Cardiac muscle cell (in vitro differentiated cells and primary cell): ENCODE results near the gene OSCP1. TPM values are rescaled to one million over a fixed set of nuclear protein-coding genes. Genes with fewer than 3 reads are reported as not detected.
"Not testable (repeated sequence)": the region's sequence is repeated elsewhere in the genome, so short reads cannot be mapped to it uniquely, and the experiment has no call there.

Source experiments
- DNase-seq, 2 donors: peaks; one replicate each; pipeline versions ENCODE4 v3.0.0 to v3.0.0-alpha.2; 2010 to 2017; ENCODE audit warnings: low read depth in 1 of 2, low spot score in 1 of 2
- H3K27ac ChIP-seq: fragments of 200-600 bp; sonication (generic); 2 replicates; pipeline ENCODE4 v1.5.1; 2016
- H3K27me3 ChIP-seq: fragments of 200-600 bp; sonication (generic); 2 replicates; pipeline ENCODE4 v1.6.0; 2016; ENCODE audit warnings: control low read depth
- H3K36me3 ChIP-seq: fragments of 200-600 bp; sonication (generic); 2 replicates; pipeline ENCODE4 v1.5.1; 2016; ENCODE audit warnings: control low read depth
- H3K4me1 ChIP-seq: fragments of 200-600 bp; sonication (generic); 2 replicates; pipeline ENCODE4 v1.8.1; 2017; ENCODE audit warnings: low read depth, mild to moderate bottlenecking, mixed run types
- H3K4me3 ChIP-seq: fragments of 200-600 bp; sonication (generic); 2 replicates; pipeline ENCODE4 v1.5.1; 2016; ENCODE audit warnings: mild to moderate bottlenecking
- H3K9me3 ChIP-seq: fragments of 200-600 bp; sonication (generic); 2 replicates; pipeline ENCODE4 v1.5.1; 2017; ENCODE audit warnings: low read depth, mild to moderate bottlenecking, control low read depth
- polyA plus RNA-seq: library from polyadenylated mRNA; unstranded; fragments of >200 nt; fragmentation: Nextera tagmentation; extraction: Ambion mirVana; gene quantifications from 2 replicates; pipeline ENCODE4 v1.2.1, GENCODE V29; 2016
- total RNA-seq: library from RNA; depleted of rRNA; stranded (reverse); fragments of >200 nt; gene quantifications from 2 replicates; pipeline ENCODE4 v1.2.3, GENCODE V29; 2016
- TF ChIP-seq, protein P1 (sequence below): IDR thresholded peaks from 2 replicates; pipeline ENCODE4 v1.5.1; 2012; ENCODE audit warnings: low read depth, mild to moderate bottlenecking, low read length

The OSCP1 gene, protein sequence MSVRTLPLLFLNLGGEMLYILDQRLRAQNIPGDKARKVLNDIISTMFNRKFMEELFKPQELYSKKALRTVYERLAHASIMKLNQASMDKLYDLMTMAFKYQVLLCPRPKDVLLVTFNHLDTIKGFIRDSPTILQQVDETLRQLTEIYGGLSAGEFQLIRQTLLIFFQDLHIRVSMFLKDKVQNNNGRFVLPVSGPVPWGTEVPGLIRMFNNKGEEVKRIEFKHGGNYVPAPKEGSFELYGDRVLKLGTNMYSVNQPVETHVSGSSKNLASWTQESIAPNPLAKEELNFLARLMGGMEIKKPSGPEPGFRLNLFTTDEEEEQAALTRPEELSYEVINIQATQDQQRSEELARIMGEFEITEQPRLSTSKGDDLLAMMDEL
- total RNA-seq (16.9 and 18.5 TPM in 2 replicates), polyA plus RNA-seq (19.5 and 22.0 TPM in 2 replicates)

DNA sequence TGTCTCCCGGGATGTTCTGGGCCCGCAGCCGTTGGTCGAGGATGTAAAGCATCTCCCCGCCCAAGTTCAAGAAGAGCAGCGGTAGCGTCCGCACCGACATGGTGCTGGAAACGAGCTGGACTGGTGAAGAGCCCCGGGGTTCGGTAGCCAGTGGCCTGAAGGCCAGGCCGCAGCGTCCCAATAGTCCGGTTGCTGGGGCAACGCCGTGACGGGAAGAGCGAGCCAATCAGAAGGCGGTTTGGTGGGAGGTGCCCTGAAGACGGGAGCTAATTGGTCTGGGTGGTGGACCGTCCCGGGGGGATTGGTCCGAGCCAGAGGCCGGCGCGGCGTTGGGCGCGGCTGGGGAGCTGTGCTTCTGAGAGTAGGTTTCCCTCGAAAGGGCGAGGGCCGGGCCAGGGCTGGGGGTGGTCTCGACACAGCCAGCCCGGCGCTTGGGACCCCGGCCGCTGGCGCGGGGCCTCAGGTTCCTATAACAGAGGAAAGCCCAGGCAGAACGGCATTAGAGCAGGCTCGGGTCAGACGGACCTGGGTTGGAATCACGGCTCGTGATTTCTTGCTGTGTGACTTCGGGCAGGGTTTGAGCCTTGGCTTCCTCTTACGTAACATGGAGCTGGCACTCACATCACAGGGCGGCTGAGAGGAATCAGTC lies at the start of gene OSCP1:
TSS of gene OSCP1 (minus strand) at position 182 of the 649 bp plus-strand sequence. CDS start at position 100, 82 bp downstream.
- Histone ChIP-seq H3K36me3 (peaks cover 10% of the 10 kb centered on the region), H3K9me3 (no peaks in the 10 kb centered on the region), H3K4me1 (no peaks in the 10 kb centered on the region), H3K27ac (peak within 1 kb of the TSS; percentile 92), H3K27me3 (no peaks in the 10 kb centered on the region), H3K4me3 (peak within 1 kb of the TSS; percentile 55)
- peak; percentile 97 to 98 for DNase-seq
- TF ChIP-seq, protein P1, sequence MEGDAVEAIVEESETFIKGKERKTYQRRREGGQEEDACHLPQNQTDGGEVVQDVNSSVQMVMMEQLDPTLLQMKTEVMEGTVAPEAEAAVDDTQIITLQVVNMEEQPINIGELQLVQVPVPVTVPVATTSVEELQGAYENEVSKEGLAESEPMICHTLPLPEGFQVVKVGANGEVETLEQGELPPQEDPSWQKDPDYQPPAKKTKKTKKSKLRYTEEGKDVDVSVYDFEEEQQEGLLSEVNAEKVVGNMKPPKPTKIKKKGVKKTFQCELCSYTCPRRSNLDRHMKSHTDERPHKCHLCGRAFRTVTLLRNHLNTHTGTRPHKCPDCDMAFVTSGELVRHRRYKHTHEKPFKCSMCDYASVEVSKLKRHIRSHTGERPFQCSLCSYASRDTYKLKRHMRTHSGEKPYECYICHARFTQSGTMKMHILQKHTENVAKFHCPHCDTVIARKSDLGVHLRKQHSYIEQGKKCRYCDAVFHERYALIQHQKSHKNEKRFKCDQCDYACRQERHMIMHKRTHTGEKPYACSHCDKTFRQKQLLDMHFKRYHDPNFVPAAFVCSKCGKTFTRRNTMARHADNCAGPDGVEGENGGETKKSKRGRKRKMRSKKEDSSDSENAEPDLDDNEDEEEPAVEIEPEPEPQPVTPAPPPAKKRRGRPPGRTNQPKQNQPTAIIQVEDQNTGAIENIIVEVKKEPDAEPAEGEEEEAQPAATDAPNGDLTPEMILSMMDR: no peak

DNA sequence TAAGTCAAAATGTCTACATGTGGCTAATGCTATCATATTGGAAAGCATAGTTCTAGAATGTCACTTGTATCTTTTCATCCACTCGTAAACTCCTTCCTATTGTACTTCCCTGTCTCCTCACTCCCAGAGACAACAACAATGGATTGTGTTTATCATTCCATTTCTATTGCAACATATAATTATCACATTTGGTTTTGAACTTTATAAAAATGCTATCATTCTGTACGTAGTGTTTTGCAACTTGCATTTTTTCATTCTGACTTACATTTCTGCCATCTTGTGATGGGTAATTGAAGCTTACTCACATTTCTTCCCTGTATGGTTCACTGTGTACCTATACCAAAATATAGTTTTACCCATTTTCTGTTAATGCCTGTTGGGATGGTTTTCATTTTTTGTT lies 47.0 kb upstream of the OSCP1 start:
- DNase-seq: no peak
- Histone ChIP-seq H3K27me3 (no peaks in the 10 kb centered on the region), H3K4me3 (no peak overlapping the region), H3K4me1 (no peaks in the 10 kb centered on the region), H3K27ac (no peak overlapping the region), H3K9me3 (no peaks in the 10 kb centered on the region), H3K36me3 (no peaks in the 10 kb centered on the region)
- TF ChIP-seq, protein P1: no peak

DNA sequence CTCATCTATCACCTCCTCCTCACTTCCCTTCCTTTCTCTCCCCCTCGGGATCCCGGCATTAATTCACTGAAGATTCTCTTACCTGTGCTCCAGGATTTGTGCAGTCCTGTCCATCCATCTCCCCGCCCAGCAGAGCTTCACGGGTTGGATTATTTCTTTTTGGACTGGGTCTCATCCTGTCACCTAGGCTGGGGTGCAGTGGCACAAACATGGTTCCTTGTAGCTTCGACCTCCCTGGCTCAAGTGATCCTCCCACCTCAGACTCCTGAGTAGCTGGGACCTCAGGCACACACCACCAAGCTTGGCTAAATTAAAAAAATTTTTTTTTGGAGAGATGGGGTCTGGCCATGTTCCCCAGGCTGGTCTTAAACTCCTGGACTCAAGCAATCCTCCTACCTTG lies 44.7 kb upstream of the OSCP1 start:
- no peak for DNase-seq
- TF ChIP-seq, protein P1: no peak
- no peaks in the 10 kb centered on the region for H3K36me3 ChIP-seq
- no peaks in the 10 kb centered on the region for H3K27me3 ChIP-seq
- no peak overlapping the region for H3K4me3 ChIP-seq
- H3K9me3 ChIP-seq: no peaks in the 10 kb centered on the region
- no peaks in the 10 kb centered on the region for H3K4me1 ChIP-seq
- H3K27ac ChIP-seq: no peak overlapping the region

DNA sequence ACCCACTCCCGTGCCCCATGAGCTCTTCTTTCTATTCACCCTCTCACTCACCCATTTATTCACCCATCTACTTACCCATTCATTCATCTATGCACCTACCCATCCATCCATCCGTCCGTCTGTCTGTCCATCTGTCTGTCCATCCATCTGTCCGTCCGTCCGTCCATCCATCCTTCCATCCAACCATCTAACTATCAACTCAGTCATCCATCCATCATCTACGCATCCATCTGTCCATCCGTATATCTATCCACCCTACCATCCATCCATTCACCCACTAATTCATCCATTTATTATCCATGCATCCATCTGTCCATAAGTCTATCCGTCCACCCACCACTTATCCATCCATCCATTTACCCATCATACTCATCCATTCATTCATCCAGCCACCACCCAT lies 43.3 kb upstream of the OSCP1 start:
- Histone ChIP-seq H3K27ac (no peak overlapping the region), H3K9me3 (no peaks in the 10 kb centered on the region), H3K4me1 (no peaks in the 10 kb centered on the region), H3K27me3 (no peaks in the 10 kb centered on the region), H3K4me3 (no peak overlapping the region), H3K36me3 (no peaks in the 10 kb centered on the region)
- no peak for DNase-seq
- TF ChIP-seq, protein P1: no peak

DNA sequence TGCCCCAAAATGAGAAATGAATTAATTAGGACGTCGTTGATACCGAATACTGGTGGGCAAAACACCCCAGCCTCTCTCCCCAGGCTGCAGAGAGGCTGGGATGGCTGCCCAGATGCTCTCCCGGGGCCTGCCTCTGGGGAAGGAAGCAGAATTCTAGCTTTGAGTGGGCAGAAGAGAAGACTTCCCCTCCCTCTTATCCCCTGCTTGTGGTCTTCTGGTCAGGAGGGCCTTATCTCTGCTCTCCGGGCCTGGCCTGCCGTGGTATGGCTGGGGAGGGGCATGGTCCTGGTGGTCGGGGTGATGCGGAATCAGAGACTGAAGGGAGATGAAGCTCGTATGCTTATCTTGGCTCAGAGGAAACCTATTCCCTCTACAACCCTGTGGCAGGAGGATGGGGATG lies 42.2 kb upstream of the OSCP1 start:
- no peak overlapping the region for H3K4me3 ChIP-seq
- no peak for DNase-seq
- H3K27me3 ChIP-seq: no peaks in the 10 kb centered on the region
- no peaks in the 10 kb centered on the region for H3K36me3 ChIP-seq
- TF ChIP-seq, protein P1: no peak
- no peaks in the 10 kb centered on the region for H3K4me1 ChIP-seq
- H3K27ac ChIP-seq: no peak overlapping the region
- no peaks in the 10 kb centered on the region for H3K9me3 ChIP-seq

DNA sequence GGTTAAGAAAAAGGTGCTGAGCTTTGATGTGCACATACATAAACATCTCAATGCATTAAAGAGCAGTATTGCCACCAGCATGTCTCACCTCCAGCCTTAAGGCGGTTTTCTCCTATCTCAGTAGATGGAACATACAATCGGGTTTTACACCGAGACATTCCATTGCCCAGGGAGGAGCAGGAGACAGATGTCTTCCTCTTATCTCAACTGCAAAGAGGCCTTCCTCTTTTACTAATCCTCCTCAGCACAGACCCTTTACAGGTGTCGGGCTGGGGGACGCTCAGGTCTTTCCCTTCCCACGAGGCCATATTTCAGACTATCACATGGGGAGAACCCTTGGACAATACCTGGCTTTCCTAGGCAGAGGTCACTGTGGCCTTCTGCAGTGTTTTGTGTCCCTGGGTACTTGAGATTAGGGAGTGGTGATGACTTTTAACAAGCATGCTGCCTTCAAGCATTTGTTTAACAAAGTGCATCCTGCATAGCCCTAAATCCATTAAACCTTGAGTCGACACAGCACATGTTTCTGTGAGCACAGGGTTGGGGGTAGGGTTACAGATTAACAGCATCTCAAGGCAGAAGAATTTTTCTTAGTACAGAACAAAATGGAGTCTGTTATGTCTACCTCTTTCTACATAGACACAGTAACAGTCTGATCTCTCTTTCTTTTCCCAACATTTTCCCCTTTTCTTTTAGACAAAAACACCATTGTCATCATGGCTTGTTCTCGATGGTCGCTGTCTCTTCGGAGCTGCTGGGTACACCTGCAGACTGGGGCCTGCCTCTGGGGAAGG lies 39.2 kb upstream of the OSCP1 start:
- H3K36me3 ChIP-seq, H3K9me3 ChIP-seq, H3K27ac ChIP-seq, H3K4me3 ChIP-seq, H3K4me1 ChIP-seq, DNase-seq, H3K27me3 ChIP-seq: not testable (repeated sequence)
